Measurements from ENCODE around the gene EFTUD2.

The EFTUD2 gene

GRCh38 chr17:44887016-44887415, 12.2 kb downstream of the EFTUD2 start:
- DNase-seq: no peak

- no peak for DNase-seq
Observed at GRCh38 chr17:44884941-44885340, 14.3 kb downstream of the EFTUD2 start.

DNA sequence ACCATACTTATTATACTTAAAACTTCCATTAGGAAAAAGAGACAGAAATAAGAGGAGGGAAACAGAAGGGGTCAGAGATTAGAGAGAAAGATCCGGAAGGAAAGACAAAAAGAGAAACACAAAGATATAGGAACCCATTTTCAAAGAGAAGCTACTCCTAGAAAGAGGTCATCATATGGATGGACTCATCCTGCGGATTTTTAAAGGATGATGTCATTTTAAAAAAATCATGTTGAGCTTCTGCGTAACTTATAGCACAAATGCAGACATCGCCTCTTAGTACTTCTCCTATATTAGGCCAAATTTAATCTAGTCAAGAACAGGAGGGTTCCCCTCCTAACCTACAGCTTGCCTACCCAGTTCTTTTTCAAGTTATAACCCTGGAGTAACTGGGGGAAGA, 18.1 kb downstream of the EFTUD2 start:
- no peak for DNase-seq

DNA sequence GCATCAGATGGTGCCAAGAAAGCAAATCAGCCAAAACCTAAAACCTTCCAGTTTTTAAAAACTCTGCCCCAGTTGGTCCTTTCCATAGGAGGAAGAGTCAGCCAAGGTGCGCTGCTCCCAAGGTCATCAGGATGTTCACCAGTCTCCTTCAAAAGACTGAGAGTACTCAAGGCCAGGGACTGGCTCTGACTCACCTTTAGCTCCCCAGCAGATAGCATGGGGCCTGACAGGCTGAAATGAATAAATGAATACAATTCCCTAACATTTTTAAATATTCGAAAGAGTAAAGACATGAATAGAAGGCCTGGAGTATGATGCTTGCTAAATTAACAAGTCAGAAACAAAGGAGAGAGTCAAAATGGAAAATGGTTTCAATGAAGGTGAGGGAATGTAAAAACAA, 19.2 kb downstream of the EFTUD2 start:
- no peak for DNase-seq

- no peak for DNase-seq
Observed at GRCh38 chr17:44879376-44879775, 19.9 kb downstream of the EFTUD2 start.

DNA sequence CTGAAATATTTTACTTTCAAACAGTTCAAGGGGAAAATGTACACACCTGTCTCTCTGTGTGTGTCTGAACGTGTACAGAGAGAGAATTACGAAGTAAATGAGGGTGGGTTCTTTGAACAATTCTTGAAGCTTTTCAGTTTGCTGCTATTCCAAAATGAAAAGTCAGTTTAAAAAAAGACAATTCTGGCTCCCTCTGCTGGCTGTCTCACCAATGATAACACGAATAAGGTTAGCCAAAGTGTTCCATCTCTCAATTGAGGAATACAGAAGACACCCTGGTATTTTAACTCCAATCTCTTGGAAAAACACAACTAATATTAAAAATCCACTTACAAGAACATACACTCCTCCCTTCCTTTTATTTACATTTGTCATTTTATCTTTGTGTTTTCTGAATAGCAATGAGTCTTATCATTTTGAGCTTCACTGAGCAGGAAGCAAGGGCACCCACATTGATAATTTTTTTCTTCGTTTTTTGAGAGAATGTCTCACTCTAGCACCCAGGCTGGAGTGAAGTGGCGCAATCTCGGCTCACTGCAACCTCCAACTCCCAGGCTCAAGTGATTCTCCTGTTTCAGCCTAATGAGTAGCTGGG, 20.5 kb downstream of the EFTUD2 start:
- peak in 1 of 2 donors; percentile 31 for DNase-seq

GRCh38 chr17:44877121-44877520, 22.1 kb downstream of the EFTUD2 start:
- DNase-seq: no peak

DNA sequence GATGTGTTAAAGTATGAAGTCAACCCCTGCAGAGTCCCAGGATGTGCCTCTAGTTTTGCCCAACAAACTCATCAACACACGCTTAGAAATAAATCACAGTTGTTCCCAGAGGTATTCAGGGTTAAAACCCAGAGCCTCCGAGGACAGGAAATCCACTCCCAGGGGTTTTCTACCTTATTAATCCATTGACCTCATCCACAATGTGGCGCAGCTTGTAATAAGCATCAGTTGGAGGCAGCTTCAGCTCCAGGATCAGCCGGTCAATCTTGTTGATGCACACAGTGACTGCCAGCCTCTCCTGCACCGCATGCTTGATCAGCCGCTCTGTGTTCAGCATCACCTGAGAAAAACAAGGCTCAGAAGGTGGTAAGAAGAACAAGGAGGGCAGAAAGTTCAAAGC, 23.5 kb downstream of the EFTUD2 start:
- no peak for DNase-seq

GRCh38 chr17:44872131-44872768, 27.0 kb downstream of the EFTUD2 start:
- DNase-seq: peak in 1 of 2 donors; percentile 28

- no peak for DNase-seq
Observed at GRCh38 chr17:44871556-44871955, 27.7 kb downstream of the EFTUD2 start.

GRCh38 chr17:44867841-44868240, 31.4 kb downstream of the EFTUD2 start:
- DNase-seq: no peak

DNA sequence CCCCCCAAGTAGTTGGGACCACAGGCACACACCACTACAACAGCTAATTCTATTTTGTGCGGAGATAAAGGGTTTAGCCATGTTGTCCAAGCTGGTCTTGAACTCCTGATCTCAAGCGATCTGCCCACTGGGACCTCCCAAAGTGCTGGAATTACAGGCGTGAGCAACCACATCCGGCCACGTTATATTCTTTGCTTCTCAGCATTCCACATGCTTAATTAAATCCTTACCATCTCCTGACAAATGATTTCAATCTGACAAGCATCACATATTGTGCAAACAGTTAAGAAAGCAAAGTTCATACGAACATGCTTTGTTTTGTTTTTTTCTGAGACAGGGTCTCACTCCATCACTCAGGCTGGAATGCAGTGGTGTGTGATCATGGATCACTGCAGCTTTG, 33.3 kb downstream of the EFTUD2 start:
- no peak for DNase-seq

GRCh38 chr17:44865231-44865660, 34.0 kb downstream of the EFTUD2 start:
- peak; percentile 12 to 29 for DNase-seq

DNA sequence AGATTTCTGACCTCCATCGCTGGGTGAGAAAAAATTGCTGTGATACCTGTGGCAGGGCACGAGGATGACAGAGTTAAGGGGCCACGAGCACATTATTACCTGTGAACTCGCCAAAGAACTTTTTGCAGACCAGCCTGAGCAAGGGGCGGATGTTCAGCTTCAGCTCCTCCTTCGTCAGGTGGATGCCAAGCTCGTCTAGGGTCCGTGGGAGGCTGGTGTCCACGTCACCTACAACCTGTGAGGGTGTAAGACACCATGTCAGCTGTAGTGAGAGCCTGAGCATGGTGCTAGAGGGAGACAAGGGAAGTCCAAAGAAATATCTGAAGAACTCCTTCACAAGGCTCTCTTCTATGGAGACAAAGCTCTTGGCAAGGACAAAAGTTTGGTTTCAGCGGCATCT, 34.4 kb downstream of the EFTUD2 start:
- no peak for DNase-seq

DNA sequence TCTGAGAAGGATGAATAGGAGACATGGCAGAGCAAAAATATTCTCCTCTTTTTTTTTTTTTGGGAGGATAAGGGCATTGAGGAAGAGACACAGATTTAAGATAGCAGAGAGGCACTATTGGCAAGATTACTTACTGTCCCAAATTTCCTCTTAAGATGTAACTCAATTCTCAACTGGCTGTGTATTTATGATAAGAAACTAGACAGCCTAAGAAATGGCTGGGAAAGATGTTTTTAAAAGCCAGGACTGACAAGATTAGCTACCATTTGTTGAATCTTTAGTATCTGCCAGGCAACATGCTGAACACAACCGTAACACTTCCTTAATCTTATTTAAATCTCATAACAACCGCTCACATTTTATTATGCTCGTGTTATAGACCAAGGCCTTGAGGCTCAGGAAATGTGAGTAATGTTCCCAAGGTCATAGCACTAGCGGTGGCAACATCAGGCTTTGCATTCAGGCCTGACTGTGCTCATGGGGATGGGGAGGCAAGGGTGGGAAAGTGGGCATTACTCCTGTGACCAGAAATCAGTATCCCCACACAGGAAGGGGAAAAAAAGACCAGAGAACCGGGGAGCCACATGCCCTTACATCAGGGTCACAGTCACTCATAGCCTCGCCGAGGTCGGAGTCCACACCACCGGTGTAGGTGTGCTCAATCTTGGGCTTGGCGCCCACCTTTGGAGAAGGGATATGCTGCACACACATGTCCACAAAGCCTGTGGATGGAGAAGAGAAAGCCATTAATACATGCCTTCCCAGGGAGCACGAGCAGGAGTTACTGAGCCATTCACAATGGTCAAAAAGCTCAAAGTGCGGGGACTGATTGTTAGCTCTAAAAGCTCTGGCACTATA, 36.0 kb downstream of the EFTUD2 start:
- no peak for DNase-seq

- no peak for DNase-seq
Observed at GRCh38 chr17:44862278-44862914, 36.8 kb downstream of the EFTUD2 start.

DNA sequence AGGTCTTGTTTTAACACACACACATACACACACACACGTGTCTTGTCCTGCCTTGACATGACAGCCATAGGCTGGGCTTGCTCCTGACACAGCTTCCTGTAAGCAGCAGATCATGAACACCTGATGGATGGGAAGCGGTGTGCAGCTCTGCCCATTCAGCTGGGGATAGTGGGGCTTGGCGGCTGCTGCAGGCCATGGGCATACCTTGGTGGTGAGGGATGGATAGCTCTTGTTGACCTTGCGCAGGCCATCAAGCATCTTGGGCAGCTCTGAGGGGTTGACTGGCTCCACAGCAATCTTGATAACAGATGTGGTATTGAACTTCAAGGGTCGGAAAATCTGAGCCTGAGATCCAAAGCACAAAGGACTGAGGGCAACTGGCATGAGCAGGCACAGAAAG, 39.5 kb downstream of the EFTUD2 start:
- DNase-seq: no peak

- DNase-seq: no peak
Observed at GRCh38 chr17:44854192-44854591, 45.1 kb downstream of the EFTUD2 start.

- no peak for DNase-seq
Observed at GRCh38 chr17:44850612-44851011, 48.6 kb downstream of the EFTUD2 start.

DNA sequence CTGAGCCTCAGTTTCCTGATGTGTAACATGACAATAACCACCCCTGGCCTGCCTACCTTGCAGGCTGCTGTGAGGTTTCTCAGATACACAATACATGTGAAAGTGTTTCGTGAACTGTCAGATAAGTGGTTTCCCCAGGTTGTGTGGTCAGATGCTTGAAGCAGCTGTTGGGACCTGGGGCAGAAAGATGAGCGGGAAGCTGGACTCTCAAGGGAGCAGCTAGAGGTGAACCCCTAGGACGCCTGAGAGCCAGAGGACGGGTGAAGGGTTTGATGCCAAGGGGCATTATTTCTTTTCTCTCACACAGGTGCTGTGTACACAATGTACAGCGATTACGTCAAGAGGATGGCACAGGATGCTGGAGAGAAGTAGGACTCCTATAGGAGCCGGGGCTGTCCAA, 49.2 kb downstream of the EFTUD2 start:
- DNase-seq: no peak

DNA sequence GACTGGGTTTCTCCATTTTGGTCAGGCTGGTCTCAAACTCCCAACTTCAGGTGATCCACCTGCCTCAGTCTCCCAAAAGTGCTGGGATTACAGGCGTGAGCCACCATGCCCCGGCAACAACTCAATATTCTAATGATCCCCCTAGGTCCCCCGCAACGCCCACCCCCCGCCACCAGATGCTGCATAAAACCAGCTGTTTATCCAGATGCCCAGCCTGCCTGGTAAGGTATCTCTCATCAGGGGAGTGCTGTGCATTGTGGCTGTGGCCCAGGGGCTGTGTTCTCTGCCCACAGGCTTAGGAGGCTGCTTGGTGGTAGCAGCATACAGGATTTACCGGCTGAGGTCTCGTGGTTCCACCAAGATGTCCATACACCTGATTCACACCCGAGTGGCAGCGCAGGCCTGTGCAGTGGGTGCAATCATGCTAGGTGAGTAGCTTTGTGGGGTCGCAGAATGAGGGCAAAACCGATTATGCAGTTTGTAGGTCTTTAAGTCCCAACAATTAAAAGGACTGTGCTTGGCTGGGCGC, 50.2 kb downstream of the EFTUD2 start:
- no peak for DNase-seq

DNA sequence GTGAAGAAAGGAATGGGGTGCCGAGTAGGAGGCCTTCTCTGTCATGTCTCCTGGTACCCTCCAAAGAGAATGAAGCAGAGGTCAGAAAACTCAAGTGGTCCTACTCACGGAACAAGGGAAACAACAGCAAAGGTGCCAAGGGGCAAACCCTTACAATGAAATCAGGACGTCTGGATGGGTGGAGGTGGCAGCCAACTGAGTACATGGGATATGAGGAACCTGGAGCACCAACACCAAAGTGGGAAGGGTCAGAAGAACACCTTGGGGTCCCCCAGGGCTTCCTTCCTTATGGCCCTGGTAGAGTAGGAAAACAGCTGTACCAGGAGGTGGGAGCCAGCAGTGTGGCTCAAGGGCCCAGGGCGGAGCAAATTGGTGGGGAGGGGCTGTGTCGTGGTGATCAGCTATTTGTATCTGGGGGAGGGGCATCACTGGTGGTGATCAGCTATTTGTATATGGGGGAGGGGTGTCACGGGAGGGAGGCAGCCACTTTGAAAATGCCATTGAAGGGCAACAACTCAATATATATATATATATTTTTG, 50.9 kb downstream of the EFTUD2 start:
- DNase-seq: no peak

DNA sequence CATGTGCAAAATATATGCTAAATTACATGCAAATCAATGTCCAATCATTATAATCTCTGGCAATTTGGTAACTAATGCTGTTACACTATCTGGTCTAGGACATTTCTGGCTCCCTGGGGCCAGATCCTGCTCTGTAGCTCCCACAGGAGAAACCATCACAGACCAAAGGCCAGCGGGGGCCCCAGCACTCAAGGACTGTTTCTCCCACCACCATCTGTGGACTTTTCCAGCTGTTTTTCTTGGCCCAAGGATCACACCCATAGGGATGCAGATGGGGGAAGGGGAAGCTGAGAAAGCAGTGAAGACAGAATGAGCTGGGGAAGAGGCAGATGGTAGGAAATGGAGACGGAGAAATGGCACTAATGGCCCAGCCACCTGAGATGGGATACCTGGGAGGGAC, 51.7 kb downstream of the EFTUD2 start, which contains the start of gene HIGD1B:
TSS of gene HIGD1B (plus strand) at position 298 of the 400 bp plus-strand sequence. CDS start 270 bp downstream, outside the sequence.
- no peak for DNase-seq
